ENCODE data around the gene MAPK12. TPM values are rescaled to one million over a fixed set of nuclear protein-coding genes. Genes with fewer than 3 reads are reported as not detected.

Gene MAPK12
- total and polyA plus RNA-seq, 2 donors (not counting 1 experiment from before 2014, with no cell fraction given), result 6.5 to 7.8 TPM

DNA sequence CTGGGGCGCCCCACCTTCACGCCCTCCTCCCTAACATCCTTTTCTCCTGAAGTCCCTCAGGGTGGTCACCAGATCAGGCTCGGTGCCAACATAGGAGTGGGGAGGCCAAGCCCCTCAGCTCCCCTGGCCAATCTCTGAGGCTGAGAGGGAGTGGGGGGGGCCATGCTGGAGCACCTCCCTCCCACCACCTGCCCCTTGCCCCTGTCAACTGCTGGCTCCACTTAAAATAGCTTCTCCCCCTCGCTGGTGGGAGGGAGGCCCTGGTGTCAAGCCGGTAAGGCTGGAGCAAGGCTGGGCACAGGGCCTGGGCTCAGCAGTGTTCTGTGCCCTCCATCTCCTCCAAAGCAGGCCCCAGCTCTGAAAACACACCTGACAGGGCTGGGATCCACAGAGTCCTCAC, 41.1 kb upstream of the MAPK12 start:
- peaks cover 75 to 81% of the 10 kb centered on the region in 2 donors for H3K4me1 ChIP-seq (ENCODE audit: control insufficient read depth in 2 of 2, insufficient read depth in 2 of 2, low read length in 2 of 2)
- H3K4me3 Mint-ChIP-seq, result peak overlapping the region; percentile 26
- ChIA-PET POLR2A (interaction anchor here (1.1 to 7.5 kb wide), 3 partner anchors 9 to 23 kb away, joined by 3 to 61 read pairs (median 53); no protein-coding TSS in a partner anchor), CTCF (interaction anchor here (1.4 to 2.4 kb wide), 4 partner anchors 9 to 22 kb away, joined by 3 to 7 read pairs (median 5); no protein-coding TSS in a partner anchor)
- no peak overlapping the region for H3K4me3 ChIP-seq (ENCODE audit: control extremely low read depth in 1 of 5, extremely low read depth in 1 of 5, insufficient read depth in 1 of 5, low read depth in 2 of 5, low read length in 4 of 5)
- ATAC-seq (ENCODE audit: low read depth) (no peak), DNase-seq (no peak)
- WGBS (ENCODE audit: insufficient coverage), result 36% methylated on average over 3 of the region's 5 CpGs
- H3K4me2 ChIP-seq (replicated peaks; ENCODE audit: low read depth, low read length, poor library complexity, severe bottlenecking), result peak overlapping the region; percentile 95
- H2AFZ ChIP-seq (ENCODE audit: insufficient read depth, low read depth, low read length, poor library complexity, severe bottlenecking), result no peak overlapping the region
- peaks cover 60% of the 10 kb centered on the region for H3K4me1 Mint-ChIP-seq
- H3K36me3 ChIP-seq (replicated peaks in 1 of 2; ENCODE audit: control extremely low read depth in 1 of 2, control insufficient read depth in 1 of 2, extremely low read depth in 1 of 2, insufficient read depth in 2 of 2, low read length in 1 of 2), result no peaks in the 10 kb centered on the region
- H3K9ac ChIP-seq (ENCODE audit: low read length), result no peak overlapping the region
- H3K27me3 Mint-ChIP-seq, result peaks cover 10% of the 10 kb centered on the region
- H3K79me2 ChIP-seq (ENCODE audit: control insufficient read depth, insufficient read depth, low read length), result no peaks in the 10 kb centered on the region
- H3K9me3 ChIP-seq (ENCODE audit: control extremely low read depth in 1 of 3, control insufficient read depth in 2 of 3, insufficient read depth in 1 of 3, low read length in 2 of 3), result peaks cover 0 to 7% (median 0%) of the 10 kb centered on the region in 3 donors
- H4K20me1 ChIP-seq (ENCODE audit: control insufficient read depth, insufficient read depth, low read length, poor library complexity, severe bottlenecking), result no peaks in the 10 kb centered on the region
- peaks cover 0 to 28% (median 9%) of the 10 kb centered on the region in 4 experiments for H3K27me3 ChIP-seq (replicated peaks in 1 of 4; ENCODE audit: control extremely low read depth in 1 of 4, control insufficient read depth in 3 of 4, insufficient read depth in 4 of 4, low read length in 3 of 4)
- TF ChIP-seq, protein P1, sequence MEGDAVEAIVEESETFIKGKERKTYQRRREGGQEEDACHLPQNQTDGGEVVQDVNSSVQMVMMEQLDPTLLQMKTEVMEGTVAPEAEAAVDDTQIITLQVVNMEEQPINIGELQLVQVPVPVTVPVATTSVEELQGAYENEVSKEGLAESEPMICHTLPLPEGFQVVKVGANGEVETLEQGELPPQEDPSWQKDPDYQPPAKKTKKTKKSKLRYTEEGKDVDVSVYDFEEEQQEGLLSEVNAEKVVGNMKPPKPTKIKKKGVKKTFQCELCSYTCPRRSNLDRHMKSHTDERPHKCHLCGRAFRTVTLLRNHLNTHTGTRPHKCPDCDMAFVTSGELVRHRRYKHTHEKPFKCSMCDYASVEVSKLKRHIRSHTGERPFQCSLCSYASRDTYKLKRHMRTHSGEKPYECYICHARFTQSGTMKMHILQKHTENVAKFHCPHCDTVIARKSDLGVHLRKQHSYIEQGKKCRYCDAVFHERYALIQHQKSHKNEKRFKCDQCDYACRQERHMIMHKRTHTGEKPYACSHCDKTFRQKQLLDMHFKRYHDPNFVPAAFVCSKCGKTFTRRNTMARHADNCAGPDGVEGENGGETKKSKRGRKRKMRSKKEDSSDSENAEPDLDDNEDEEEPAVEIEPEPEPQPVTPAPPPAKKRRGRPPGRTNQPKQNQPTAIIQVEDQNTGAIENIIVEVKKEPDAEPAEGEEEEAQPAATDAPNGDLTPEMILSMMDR (IDR thresholded peaks at IDR 0.05), result no peak
- TF ChIP-seq EZH2 (IDR thresholded peaks at IDR 0.05; ENCODE audit: borderline replicate concordance, insufficient read depth, low read depth, low read length, poor library complexity, severe bottlenecking), result no peak
- peak overlapping the region; percentile 70 for H3K27ac Mint-ChIP-seq
- intact Hi-C loops (cut with micrococcal nuclease), result no loop called here
- H3K27ac ChIP-seq (ENCODE audit: low read length in 2 of 2), result no peak overlapping the region
- H3K9me3 Mint-ChIP-seq (ENCODE audit: insufficient read depth), result no peaks in the 10 kb centered on the region

GRCh38 chr22:50302041-50302541, 40.6 kb upstream of the MAPK12 start:
- H3K36me3 ChIP-seq (replicated peaks in 1 of 2; ENCODE audit: control extremely low read depth in 1 of 2, control insufficient read depth in 1 of 2, extremely low read depth in 1 of 2, insufficient read depth in 2 of 2, low read length in 1 of 2), result no peaks in the 10 kb centered on the region
- no peaks in the 10 kb centered on the region for H4K20me1 ChIP-seq (ENCODE audit: control insufficient read depth, insufficient read depth, low read length, poor library complexity, severe bottlenecking)
- ATAC-seq (ENCODE audit: low read depth), result no peak
- POLR2A ChIA-PET, result interaction anchor here (0.8 to 7.5 kb wide), 4 partner anchors 8 to 31 kb away, joined by 3 to 61 read pairs (median 32); no protein-coding TSS in a partner anchor
- H3K79me2 ChIP-seq (ENCODE audit: control insufficient read depth, insufficient read depth, low read length), result no peaks in the 10 kb centered on the region
- intact Hi-C loops (cut with micrococcal nuclease), result no loop called here
- H3K9me3 ChIP-seq (ENCODE audit: control extremely low read depth in 1 of 3, control insufficient read depth in 2 of 3, insufficient read depth in 1 of 3, low read length in 2 of 3), result peaks cover 0 to 7% (median 0%) of the 10 kb centered on the region in 3 donors
- peak overlapping the region; percentile 95 for H3K4me2 ChIP-seq (replicated peaks; ENCODE audit: low read depth, low read length, poor library complexity, severe bottlenecking)
- CTCF ChIA-PET, result interaction anchor here (0.6 to 2.3 kb wide), 5 partner anchors 8 to 66 kb away, joined by 3 to 6 read pairs (median 4); no protein-coding TSS in a partner anchor
- H3K9ac ChIP-seq (ENCODE audit: low read length), result peak overlapping the region; percentile 16
- DNase-seq, result no peak
- Mint-ChIP-seq H3K4me1 (peaks cover 62% of the 10 kb centered on the region), H3K27me3 (peaks cover 13% of the 10 kb centered on the region), H3K4me3 (peak overlapping the region; percentile 81), H3K27ac (peak overlapping the region; percentile 80), H3K9me3 (ENCODE audit: insufficient read depth) (no peaks in the 10 kb centered on the region)
- no peak overlapping the region for H3K27ac ChIP-seq (ENCODE audit: low read length in 2 of 2)
- no peak overlapping the region for H3K4me3 ChIP-seq (ENCODE audit: control extremely low read depth in 1 of 5, extremely low read depth in 1 of 5, insufficient read depth in 1 of 5, low read depth in 2 of 5, low read length in 4 of 5)
- no peak overlapping the region for H2AFZ ChIP-seq (ENCODE audit: insufficient read depth, low read depth, low read length, poor library complexity, severe bottlenecking)
- peaks cover 0 to 28% (median 10%) of the 10 kb centered on the region in 4 experiments for H3K27me3 ChIP-seq (replicated peaks in 1 of 4; ENCODE audit: control extremely low read depth in 1 of 4, control insufficient read depth in 3 of 4, insufficient read depth in 4 of 4, low read length in 3 of 4)
- WGBS (ENCODE audit: insufficient coverage), result 39% methylated on average over 8 of the region's 9 CpGs
- peaks cover 75 to 81% of the 10 kb centered on the region in 2 donors for H3K4me1 ChIP-seq (ENCODE audit: control insufficient read depth in 2 of 2, insufficient read depth in 2 of 2, low read length in 2 of 2)
- TF ChIP-seq, protein P1 (IDR thresholded peaks at IDR 0.05), result no peak
- no peak for TF ChIP-seq EZH2 (IDR thresholded peaks at IDR 0.05; ENCODE audit: borderline replicate concordance, insufficient read depth, low read depth, low read length, poor library complexity, severe bottlenecking)

All from B cell (primary cell).